Kidney (tissue), 14 donors: ENCODE results near the gene SPHKAP. TPM values are rescaled to one million over a fixed set of nuclear protein-coding genes. Genes with fewer than 3 reads are reported as not detected.

Source experiments
- DNase-seq, 5 donors: peaks; one replicate each; pipeline ENCODE4 v3.0.0-alpha.2; 2013 to 2020
- FAIRE-seq: peaks from 2 replicates; lab custom pipeline; 2012; peaks lifted over from hg19 to GRCh38; lab: Jason Lieb, UNC
- H3K27ac ChIP-seq, 2 donors: one replicate each; pipeline ENCODE4 v1.7.0; 2013; ENCODE audit warnings: low read depth in 2 of 2, low read length in 2 of 2, inconsistent platforms in 1 of 2
- H3K27me3 ChIP-seq: one replicate; pipeline ENCODE4 v1.7.1; 2013; ENCODE audit warnings: low read length, inconsistent platforms; ENCODE audit not compliant: control insufficient read depth, insufficient read depth
- H3K36me3 ChIP-seq, 3 donors: one replicate each; pipeline versions ENCODE4 v1.7.0 to v1.7.1; 2013; ENCODE audit warnings: low read length in 3 of 3, control low read depth in 1 of 3, inconsistent platforms in 1 of 3; ENCODE audit not compliant: insufficient read depth in 3 of 3, control insufficient read depth in 2 of 3
- H3K4me1 ChIP-seq, 3 donors: one replicate each; pipeline versions ENCODE4 v1.7.0 to v1.7.1; 2013; ENCODE audit warnings: low read length in 3 of 3, inconsistent platforms in 1 of 3, low read depth in 1 of 3; ENCODE audit not compliant: control insufficient read depth in 2 of 3, insufficient read depth in 2 of 3
- H3K4me3 ChIP-seq, 3 donors: one replicate each; pipeline versions ENCODE4 v1.7.0 to v1.8.1; 2013; ENCODE audit warnings: low read length in 3 of 3, control low read depth in 1 of 3, inconsistent platforms in 1 of 3
- H3K9ac ChIP-seq, 3 donors: one replicate each; pipeline versions ENCODE4 v1.7.0 to v1.7.1; 2013; ENCODE audit warnings: low read length in 3 of 3, control low read depth in 1 of 3, inconsistent platforms in 1 of 3
- H3K9me3 ChIP-seq, 3 donors: one replicate each; pipeline versions ENCODE4 v1.7.0 to v1.7.1; 2013; ENCODE audit warnings: low read length in 3 of 3, control low read depth in 1 of 3, inconsistent platforms in 1 of 3; ENCODE audit not compliant: control insufficient read depth in 2 of 3, insufficient read depth in 1 of 3
- CTCF ChIP-seq: IDR thresholded peaks from 3 replicates; pipeline ENCODE4 v1.5.1; 2012; ENCODE audit warnings: mild to moderate bottlenecking, moderate library complexity, borderline replicate concordance; ENCODE audit not compliant: insufficient read depth; ENCODE audit errors: extremely low read depth
- intact Hi-C: fragments of 100-400 bp; cut with DNase I; formaldehyde crosslinking; loops from one replicate; pipeline ENCODE4 v1.11.1; 2022
- polyA plus RNA-seq: library from polyadenylated mRNA; stranded (reverse); fragments of 350-450 nt; fragmentation: Illumina TruSeq; extraction: RNeasy Lipid Tissue Mini Kit (QIAGEN cat#74804); gene quantifications from one replicate; pipeline ENCODE4 v1.2.3, GENCODE V29; 2014; ENCODE audit warnings: low read depth, low replicate concordance; ENCODE audit not compliant: insufficient read depth
- total RNA-seq: library from RNA; stranded (reverse); fragmentation: NEBNext Ultra II Directional; extraction: Animal tissue kit (Norgen Biotek cat#: 25700); gene quantifications from one replicate; pipeline ENCODE4 v1.2.1, GENCODE V29; 2021
- donor health status: control.
- donor health status: control.
- donor health status: control.
- donor health status: control.
- donor health status: control.
- donor health status: DM: yes; HTN: yes; CAD: no.
- donor health status: Normal renal cell carcinoma (clear cell type).

SPHKAP gene
- total and polyA plus RNA-seq, 2 donors from 2014 or later: 0.03 TPM; not detected in 1

DNA sequence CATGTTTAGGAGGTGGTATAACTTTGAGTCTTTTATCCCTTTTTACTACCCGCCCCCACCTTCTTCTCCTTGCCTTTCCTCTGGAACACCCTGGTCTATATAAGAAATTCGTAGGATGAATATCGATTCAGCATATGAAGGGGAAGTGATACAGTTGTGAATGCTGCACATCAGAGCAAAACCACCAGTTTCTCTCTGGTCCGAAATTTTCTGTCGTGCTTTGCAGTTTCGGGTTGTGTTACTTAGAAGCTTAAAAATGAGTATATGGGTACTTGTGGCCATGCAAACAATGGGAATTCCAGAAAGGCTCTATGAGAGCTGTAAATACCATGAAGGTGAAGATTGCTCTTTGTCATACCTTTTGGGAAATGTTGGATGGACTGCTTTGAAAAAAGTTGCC lies 249.5 kb downstream of the SPHKAP start:
- Histone ChIP-seq H3K4me3 (no peak overlapping the region), H3K9me3 (peaks cover 0 to 12% (median 9%) of the 10 kb centered on the region in 3 donors), H3K27ac (no peak overlapping the region), H3K9ac (no peak overlapping the region), H3K4me1 (no peaks in the 10 kb centered on the region), H3K36me3 (no peaks in the 10 kb centered on the region), H3K27me3 (no peaks in the 10 kb centered on the region)
- DNase-seq (no peak), FAIRE-seq (no peak)
- no peak for TF ChIP-seq CTCF
- intact Hi-C loops: no loop called here
